ENCODE measurements around the gene SRRM2. TPM values are rescaled to one million over a fixed set of nuclear protein-coding genes. Genes with fewer than 3 reads are reported as not detected.

The SRRM2 gene
- total RNA-seq, 1 experiment from 2014 or later = 127 TPM

DNA sequence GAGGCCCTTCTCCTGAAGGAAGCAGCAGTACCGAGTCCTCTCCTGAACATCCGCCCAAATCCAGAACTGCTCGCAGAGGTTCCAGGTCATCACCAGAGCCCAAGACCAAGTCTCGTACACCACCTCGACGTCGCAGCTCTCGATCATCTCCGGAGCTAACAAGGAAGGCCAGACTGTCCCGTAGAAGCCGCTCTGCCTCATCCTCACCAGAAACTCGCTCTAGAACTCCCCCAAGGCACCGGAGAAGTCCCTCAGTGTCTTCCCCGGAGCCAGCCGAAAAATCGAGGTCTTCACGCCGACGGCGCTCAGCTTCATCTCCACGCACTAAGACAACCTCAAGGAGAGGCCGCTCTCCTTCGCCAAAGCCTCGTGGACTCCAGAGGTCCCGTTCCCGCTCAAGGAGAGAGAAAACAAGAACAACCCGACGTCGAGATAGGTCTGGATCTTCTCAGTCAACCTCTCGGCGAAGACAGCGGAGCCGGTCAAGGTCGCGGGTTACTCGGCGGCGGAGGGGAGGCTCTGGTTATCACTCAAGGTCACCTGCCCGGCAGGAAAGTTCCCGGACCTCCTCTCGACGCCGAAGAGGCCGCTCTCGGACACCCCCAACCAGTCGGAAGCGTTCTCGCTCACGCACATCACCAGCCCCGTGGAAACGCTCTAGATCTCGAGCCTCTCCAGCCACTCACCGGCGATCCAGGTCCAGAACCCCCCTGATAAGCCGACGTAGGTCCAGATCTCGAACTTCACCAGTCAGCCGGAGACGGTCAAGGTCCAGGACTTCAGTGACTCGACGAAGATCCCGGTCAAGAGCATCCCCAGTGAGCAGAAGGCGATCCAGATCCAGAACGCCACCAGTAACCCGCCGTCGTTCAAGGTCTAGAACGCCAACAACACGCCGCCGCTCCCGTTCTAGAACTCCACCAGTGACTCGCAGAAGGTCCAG lies 13.3 kb downstream of the SRRM2 start:
- no peak for DNase-seq

DNA sequence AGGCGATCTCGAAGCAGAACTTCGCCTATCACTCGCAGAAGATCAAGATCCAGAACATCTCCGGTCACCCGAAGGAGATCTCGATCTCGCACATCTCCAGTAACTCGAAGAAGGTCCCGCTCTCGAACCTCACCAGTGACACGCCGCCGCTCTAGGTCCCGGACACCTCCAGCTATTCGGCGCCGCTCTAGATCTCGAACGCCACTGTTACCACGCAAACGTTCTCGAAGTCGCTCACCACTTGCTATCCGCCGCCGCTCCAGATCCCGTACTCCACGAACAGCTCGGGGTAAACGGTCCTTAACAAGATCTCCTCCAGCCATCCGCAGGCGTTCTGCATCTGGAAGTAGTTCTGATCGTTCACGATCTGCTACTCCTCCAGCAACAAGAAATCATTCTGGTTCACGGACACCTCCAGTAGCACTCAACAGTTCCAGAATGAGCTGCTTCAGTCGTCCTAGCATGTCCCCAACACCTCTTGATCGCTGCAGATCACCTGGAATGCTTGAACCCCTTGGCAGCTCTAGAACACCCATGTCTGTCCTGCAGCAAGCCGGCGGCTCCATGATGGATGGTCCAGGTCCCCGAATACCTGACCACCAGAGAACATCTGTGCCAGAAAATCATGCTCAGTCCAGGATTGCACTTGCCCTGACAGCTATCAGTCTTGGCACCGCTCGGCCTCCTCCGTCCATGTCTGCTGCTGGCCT lies 14.1 kb downstream of the SRRM2 start:
- H3K79me2 ChIP-seq (ENCODE audit: low read length) = peaks cover 37% of the 10 kb centered on the region
- H3K9ac ChIP-seq (ENCODE audit: low read length) = no peak overlapping the region
- no peaks in the 10 kb centered on the region for H3K9me2 ChIP-seq (replicated peaks; ENCODE audit: insufficient read depth, low read length)
- peaks cover 72% of the 10 kb centered on the region for H4K20me1 ChIP-seq (ENCODE audit: insufficient read depth, low read depth, low read length)
- peaks cover 3% of the 10 kb centered on the region; the same call in 1 of the 2 replicates for H3K4me1 ChIP-seq (ENCODE audit: low read length)
- H3K9me3 ChIP-seq (ENCODE audit: low read length) = no peaks in the 10 kb centered on the region
- H3K36me3 ChIP-seq (ENCODE audit: insufficient read depth, low read length) = peaks cover 73% of the 10 kb centered on the region
- no peak overlapping the region for H2AFZ ChIP-seq (ENCODE audit: low read length)
- no peaks in the 10 kb centered on the region for H3K27me3 ChIP-seq (ENCODE audit: low read length)
- H3K4me2 ChIP-seq (ENCODE audit: low read depth, low read length, poor library complexity, severe bottlenecking) = no peak overlapping the region
- no peak overlapping the region for H3K4me3 ChIP-seq (ENCODE audit: low read length)
- H3K27ac ChIP-seq (ENCODE audit: low read length) = no peak overlapping the region
- DNase-seq = no peak

More for the DNA sequence above, 13.3 kb downstream of the SRRM2 start:
- Histone ChIP-seq H3K36me3 (ENCODE audit: insufficient read depth, low read length) (peaks cover 74% of the 10 kb centered on the region), H3K9me2 (replicated peaks; ENCODE audit: insufficient read depth, low read length) (no peaks in the 10 kb centered on the region), H3K4me1 (ENCODE audit: low read length) (peaks cover 3% of the 10 kb centered on the region; the same call in 1 of the 2 replicates), H3K4me3 (ENCODE audit: low read length) (no peak overlapping the region), H3K27ac (ENCODE audit: low read length) (no peak overlapping the region), H3K9ac (ENCODE audit: low read length) (no peak overlapping the region), H2AFZ (ENCODE audit: low read length) (no peak overlapping the region), H3K27me3 (ENCODE audit: low read length) (no peaks in the 10 kb centered on the region), H3K4me2 (ENCODE audit: low read depth, low read length, poor library complexity, severe bottlenecking) (no peak overlapping the region), H3K9me3 (ENCODE audit: low read length) (no peaks in the 10 kb centered on the region), H4K20me1 (ENCODE audit: insufficient read depth, low read depth, low read length) (peaks cover 67% of the 10 kb centered on the region), H3K79me2 (ENCODE audit: low read length) (peaks cover 46% of the 10 kb centered on the region)

DNA sequence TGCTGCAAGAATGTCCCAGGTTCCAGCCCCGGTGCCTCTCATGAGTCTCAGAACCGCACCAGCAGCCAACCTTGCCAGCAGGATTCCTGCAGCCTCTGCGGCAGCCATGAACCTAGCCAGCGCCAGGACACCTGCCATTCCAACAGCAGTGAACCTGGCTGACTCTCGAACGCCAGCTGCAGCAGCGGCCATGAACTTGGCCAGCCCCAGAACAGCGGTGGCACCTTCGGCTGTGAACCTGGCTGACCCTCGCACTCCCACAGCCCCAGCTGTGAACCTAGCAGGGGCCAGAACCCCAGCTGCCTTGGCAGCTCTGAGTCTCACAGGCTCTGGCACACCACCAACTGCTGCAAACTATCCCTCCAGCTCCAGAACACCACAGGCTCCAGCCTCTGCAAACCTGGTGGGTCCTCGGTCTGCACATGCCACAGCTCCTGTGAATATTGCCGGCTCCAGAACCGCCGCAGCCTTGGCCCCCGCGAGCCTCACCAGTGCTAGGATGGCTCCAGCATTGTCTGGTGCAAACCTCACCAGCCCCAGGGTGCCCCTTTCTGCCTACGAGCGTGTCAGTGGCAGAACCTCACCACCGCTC lies 14.8 kb downstream of the SRRM2 start:
- no peak overlapping the region for H2AFZ ChIP-seq (ENCODE audit: low read length)
- no peaks in the 10 kb centered on the region for H3K9me2 ChIP-seq (replicated peaks; ENCODE audit: insufficient read depth, low read length)
- H3K4me2 ChIP-seq (ENCODE audit: low read depth, low read length, poor library complexity, severe bottlenecking) = no peak overlapping the region
- H3K4me1 ChIP-seq (ENCODE audit: low read length) = peaks cover 3% of the 10 kb centered on the region; the same call in 1 of the 2 replicates
- no peaks in the 10 kb centered on the region for H3K9me3 ChIP-seq (ENCODE audit: low read length)
- no peak overlapping the region for H3K9ac ChIP-seq (ENCODE audit: low read length)
- H3K4me3 ChIP-seq (ENCODE audit: low read length) = no peak overlapping the region
- H3K79me2 ChIP-seq (ENCODE audit: low read length) = peaks cover 31% of the 10 kb centered on the region
- peaks cover 72% of the 10 kb centered on the region for H3K36me3 ChIP-seq (ENCODE audit: insufficient read depth, low read length)
- H3K27me3 ChIP-seq (ENCODE audit: low read length) = no peaks in the 10 kb centered on the region
- no peak for DNase-seq
- H3K27ac ChIP-seq (ENCODE audit: low read length) = no peak overlapping the region
- H4K20me1 ChIP-seq (ENCODE audit: insufficient read depth, low read depth, low read length) = peaks cover 68% of the 10 kb centered on the region

DNA sequence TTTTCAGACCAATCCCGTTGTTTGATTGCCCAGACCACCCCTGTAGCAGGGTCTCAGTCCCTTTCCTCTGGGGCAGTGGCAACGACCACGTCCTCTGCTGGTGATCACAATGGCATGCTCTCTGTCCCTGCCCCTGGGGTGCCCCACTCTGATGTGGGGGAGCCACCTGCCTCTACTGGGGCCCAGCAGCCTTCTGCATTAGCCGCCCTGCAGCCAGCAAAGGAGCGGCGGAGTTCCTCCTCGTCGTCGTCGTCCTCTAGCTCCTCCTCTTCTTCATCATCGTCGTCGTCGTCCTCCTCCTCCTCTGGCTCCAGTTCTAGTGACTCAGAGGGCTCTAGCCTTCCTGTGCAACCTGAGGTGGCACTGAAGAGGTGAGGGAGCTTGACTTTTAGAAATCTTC lies 15.5 kb downstream of the SRRM2 start:
- Histone ChIP-seq H3K9me3 (ENCODE audit: low read length) (no peaks in the 10 kb centered on the region), H3K79me2 (ENCODE audit: low read length) (peaks cover 24% of the 10 kb centered on the region), H3K9me2 (replicated peaks; ENCODE audit: insufficient read depth, low read length) (no peaks in the 10 kb centered on the region), H3K27ac (ENCODE audit: low read length) (no peak overlapping the region), H2AFZ (ENCODE audit: low read length) (no peak overlapping the region), H3K4me3 (ENCODE audit: low read length) (no peak overlapping the region), H3K9ac (ENCODE audit: low read length) (no peak overlapping the region), H4K20me1 (ENCODE audit: insufficient read depth, low read depth, low read length) (peaks cover 61% of the 10 kb centered on the region), H3K4me2 (ENCODE audit: low read depth, low read length, poor library complexity, severe bottlenecking) (no peak overlapping the region), H3K27me3 (ENCODE audit: low read length) (no peaks in the 10 kb centered on the region), H3K4me1 (ENCODE audit: low read length) (peaks cover 3% of the 10 kb centered on the region; the same call in 1 of the 2 replicates), H3K36me3 (ENCODE audit: insufficient read depth, low read length) (peaks cover 66% of the 10 kb centered on the region)
- DNase-seq = no peak

DNA sequence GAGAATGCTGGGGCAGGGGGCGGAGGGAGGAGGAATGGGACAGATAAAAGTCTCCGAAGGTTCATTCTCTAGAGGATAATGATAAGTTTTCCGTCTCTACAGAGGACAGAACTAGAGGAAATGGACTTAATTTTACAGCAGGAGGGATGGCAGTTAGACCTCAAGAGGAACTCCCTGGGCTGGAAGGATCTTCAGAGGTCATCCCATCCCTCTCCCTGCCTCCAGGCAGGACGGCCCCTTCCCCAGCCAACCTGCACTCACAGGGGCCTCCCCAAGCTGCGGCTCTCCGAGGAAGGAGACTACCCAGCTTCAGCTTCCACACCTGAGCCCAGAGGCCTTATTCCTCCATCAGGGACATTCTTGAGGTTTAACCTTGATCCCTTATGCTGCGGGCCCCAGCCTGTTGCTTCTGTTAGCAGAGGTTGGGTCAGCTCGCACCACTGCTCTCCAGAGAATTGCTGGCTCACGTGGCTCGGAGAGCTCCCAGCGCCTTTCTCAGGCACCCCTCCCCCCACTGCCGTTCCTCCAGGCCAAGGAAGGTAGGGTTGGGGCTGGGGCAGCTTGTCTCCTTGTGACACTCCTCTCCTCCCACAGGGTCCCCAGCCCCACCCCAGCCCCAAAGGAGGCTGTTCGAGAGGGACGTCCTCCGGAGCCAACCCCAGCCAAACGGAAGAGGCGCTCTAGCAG lies 16.1 kb downstream of the SRRM2 start:
- Histone ChIP-seq H4K20me1 (ENCODE audit: insufficient read depth, low read depth, low read length) (peaks cover 55% of the 10 kb centered on the region), H3K9me3 (ENCODE audit: low read length) (no peaks in the 10 kb centered on the region), H2AFZ (ENCODE audit: low read length) (no peak overlapping the region), H3K9ac (ENCODE audit: low read length) (no peak overlapping the region), H3K4me2 (ENCODE audit: low read depth, low read length, poor library complexity, severe bottlenecking) (no peak overlapping the region), H3K4me1 (ENCODE audit: low read length) (peaks cover 3% of the 10 kb centered on the region; the same call in 1 of the 2 replicates), H3K27ac (ENCODE audit: low read length) (no peak overlapping the region), H3K9me2 (replicated peaks; ENCODE audit: insufficient read depth, low read length) (no peaks in the 10 kb centered on the region), H3K4me3 (ENCODE audit: low read length) (no peak overlapping the region), H3K27me3 (ENCODE audit: low read length) (no peaks in the 10 kb centered on the region), H3K79me2 (ENCODE audit: low read length) (peaks cover 18% of the 10 kb centered on the region), H3K36me3 (ENCODE audit: insufficient read depth, low read length) (peaks cover 59% of the 10 kb centered on the region)
- DNase-seq = no peak

DNA sequence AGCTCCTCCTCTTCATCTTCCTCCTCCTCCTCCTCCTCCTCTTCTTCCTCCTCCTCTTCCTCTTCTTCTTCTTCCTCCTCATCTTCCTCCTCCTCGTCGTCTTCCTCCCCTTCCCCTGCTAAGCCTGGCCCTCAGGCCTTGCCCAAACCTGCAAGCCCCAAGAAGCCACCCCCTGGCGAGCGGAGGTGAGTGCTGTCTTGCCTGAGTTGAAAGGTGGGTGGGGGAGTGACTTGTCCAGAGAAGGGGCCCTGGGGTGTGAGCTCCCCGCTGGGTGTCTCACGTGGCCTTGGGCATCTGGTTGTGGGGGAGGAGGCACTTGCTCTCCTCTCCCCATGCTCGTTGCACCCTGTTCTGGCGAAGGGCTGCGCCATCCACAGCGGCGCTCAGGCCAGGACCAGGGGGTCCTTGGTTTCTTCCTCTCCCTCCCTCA lies 16.7 kb downstream of the SRRM2 start:
- Histone ChIP-seq H3K9ac (ENCODE audit: low read length) (no peak overlapping the region), H3K9me3 (ENCODE audit: low read length) (no peaks in the 10 kb centered on the region), H3K4me1 (ENCODE audit: low read length) (peaks cover 3% of the 10 kb centered on the region; the same call in 1 of the 2 replicates), H3K9me2 (replicated peaks; ENCODE audit: insufficient read depth, low read length) (no peaks in the 10 kb centered on the region), H3K4me2 (ENCODE audit: low read depth, low read length, poor library complexity, severe bottlenecking) (no peak overlapping the region), H3K27me3 (ENCODE audit: low read length) (no peaks in the 10 kb centered on the region), H4K20me1 (ENCODE audit: insufficient read depth, low read depth, low read length) (peaks cover 49% of the 10 kb centered on the region), H3K36me3 (ENCODE audit: insufficient read depth, low read length) (peaks cover 54% of the 10 kb centered on the region), H3K79me2 (ENCODE audit: low read length) (peaks cover 12% of the 10 kb centered on the region), H3K4me3 (ENCODE audit: low read length) (no peak overlapping the region), H2AFZ (ENCODE audit: low read length) (no peak overlapping the region), H3K27ac (ENCODE audit: low read length) (no peak overlapping the region)
- no peak for DNase-seq

DNA sequence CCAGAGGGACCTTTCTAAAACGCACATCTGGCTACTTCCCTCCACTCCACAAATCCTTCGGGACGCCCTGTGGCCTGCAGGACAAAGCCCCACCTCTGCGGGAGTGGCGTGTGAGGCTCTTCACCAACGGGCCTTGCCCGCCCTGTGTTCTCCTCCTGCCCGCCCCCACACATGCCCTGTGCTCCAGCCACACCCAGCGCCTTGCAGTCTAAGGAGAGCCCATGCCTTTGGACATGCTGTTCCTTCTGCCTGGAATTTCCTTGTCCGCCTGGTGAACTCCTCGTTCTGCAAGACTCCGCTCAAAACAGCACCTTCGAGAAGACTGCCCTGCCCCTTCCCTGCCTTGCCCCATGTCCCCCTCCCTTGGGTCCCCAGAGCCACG lies 17.2 kb downstream of the SRRM2 start:
- no peaks in the 10 kb centered on the region for H3K9me2 ChIP-seq (replicated peaks; ENCODE audit: insufficient read depth, low read length)
- peaks cover 4% of the 10 kb centered on the region; the same call in 1 of the 2 replicates for H3K4me1 ChIP-seq (ENCODE audit: low read length)
- no peak overlapping the region for H3K27ac ChIP-seq (ENCODE audit: low read length)
- H3K4me2 ChIP-seq (ENCODE audit: low read depth, low read length, poor library complexity, severe bottlenecking) = no peak overlapping the region
- H3K79me2 ChIP-seq (ENCODE audit: low read length) = peaks cover 6% of the 10 kb centered on the region; the same call in 1 of the 2 replicates
- peaks cover 48% of the 10 kb centered on the region; the same call in 1 of the 2 replicates for H3K36me3 ChIP-seq (ENCODE audit: insufficient read depth, low read length)
- H3K9ac ChIP-seq (ENCODE audit: low read length) = no peak overlapping the region
- H4K20me1 ChIP-seq (ENCODE audit: insufficient read depth, low read depth, low read length) = peaks cover 44% of the 10 kb centered on the region
- H3K9me3 ChIP-seq (ENCODE audit: low read length) = no peaks in the 10 kb centered on the region
- H3K4me3 ChIP-seq (ENCODE audit: low read length) = no peak overlapping the region
- no peak overlapping the region for H2AFZ ChIP-seq (ENCODE audit: low read length)
- DNase-seq = no peak
- no peaks in the 10 kb centered on the region for H3K27me3 ChIP-seq (ENCODE audit: low read length)
